Stimulated activated CD4-positive, alpha-beta T cell treated with anti-CD3 and anti-CD28 coated beads, Interleukin-2, amount 100 ng/mL, for 24 hours (primary cell): ENCODE results near the gene DPEP3.
"Not testable (repeated sequence)": the region's sequence is repeated elsewhere in the genome, so short reads cannot be mapped to it uniquely, and the experiment has no call there.

Experiments
- DNase-seq, 2 donors: peaks; one replicate each; pipeline ENCODE4 v3.0.0-alpha.2; 2020

Gene DPEP3

DNA sequence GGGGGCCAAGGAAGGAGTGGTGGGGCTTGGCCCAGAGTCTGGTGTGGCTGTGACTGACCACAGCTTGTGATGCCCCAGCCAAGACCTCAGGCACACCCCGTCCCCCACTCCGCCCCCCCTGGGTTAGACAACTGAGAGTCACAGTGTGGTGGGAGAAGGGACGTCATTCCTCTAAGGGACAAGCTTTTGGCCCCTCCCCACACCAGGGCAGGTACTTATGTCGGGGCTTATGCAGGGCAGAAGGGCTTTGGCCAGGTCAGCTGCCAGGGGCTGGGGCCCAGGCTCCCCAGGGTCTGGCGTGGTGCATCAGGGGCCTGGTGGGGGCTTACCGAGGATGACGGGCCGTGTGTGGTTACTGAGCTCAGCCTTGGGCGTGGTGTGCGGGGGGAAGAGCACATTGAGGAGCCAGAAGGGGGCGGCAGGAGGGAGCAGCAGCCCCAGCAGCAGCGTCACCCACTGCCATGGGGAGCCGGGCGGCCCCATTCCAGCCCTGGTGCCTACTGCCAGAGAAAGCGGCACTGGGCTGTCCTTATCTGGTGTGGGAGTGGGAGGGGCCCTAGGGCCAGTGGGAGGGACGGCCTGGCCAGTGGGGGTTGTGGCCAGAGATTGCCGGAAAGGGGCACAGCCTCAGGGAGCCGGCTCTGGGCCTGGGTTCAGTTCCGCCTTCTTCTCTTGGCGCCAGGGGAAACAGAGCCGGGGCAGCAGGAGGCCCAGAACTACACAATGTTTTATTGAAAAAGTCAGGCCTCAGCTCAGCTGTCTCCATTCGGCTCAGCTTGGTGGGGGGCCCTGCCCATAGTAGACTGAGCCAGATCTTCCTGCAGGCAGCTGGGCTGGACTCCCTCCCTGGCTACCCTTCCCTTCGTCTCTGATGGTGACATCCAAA is 36.4 kb downstream of the DPEP3 start, which contains the start of gene LCAT:
LCAT (minus strand) TSS at position 502 of the 886 bp plus-strand sequence; CDS start at position 483, 19 bp downstream.
- no peak for DNase-seq

DNA sequence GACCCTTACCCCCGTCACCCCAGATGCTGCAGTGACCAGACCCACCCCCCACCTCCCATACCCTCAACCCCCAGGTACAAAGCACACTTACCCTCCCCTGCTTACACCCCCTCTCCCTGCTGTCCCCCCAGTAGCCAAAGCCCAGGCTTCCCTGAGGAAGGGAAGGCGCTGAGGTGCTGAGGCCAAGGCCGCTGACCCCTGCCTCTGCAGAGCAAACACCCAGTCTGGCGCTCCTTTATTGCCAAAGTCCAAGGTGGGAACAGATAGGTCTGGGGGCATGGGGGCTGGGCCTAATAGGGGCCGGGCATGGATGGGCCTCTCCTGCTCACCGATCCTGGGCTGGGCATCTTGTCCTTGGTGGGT is 37.1 kb downstream of the DPEP3 start:
- no peak for DNase-seq

DNA sequence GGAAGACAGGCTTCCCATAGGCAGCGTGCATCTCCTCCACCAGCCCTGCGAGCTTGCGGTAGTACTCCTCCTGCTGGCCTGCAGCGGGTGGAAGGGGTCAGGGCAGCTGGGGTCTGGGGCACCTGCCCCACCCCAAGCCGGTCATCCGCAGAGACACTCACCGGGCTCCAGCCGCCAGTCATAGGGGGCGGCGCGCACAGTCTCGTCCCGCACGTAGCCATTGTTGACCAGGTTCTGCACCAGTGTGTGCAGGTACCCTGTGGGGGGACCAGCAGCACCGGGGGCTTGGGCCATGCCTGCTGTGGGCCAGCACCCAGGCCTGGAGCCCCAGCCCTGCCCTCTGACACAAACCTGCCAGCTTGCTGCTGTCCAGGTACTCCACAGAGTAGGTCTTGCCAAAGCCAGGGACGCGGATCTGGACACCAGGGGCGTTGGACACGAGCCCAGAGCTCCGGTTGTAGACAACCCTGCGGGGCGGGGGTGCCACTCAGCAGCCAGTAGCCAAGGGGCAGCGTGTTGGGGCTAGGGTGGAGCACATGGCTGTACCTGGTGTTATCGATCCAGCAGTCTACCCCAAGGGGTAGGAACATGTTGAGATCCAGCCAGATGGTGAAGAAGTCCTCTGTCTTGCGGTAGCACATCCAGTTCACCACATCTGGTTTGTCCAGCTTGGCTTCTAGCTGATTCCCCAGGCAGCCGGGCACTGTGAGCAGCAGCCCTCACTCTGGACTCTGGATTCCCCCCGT is 37.6 kb downstream of the DPEP3 start:
- no peak for DNase-seq

DNA sequence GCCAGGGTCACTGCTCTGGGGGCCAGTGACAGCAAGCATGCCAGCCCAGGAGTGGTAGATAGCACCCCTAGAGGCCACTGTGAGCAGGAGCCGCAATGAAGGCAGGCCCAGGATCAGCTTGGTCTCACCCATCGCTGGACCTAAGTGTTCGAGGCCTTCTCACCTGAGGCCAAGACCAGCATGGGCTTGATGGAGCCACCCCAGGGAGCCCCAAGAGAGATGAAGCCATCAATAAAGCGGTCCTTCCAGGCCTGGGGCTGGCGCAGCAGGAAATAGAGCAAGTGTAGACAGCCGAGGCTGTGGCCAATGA is 38.1 kb downstream of the DPEP3 start:
- DNase-seq: peak in 1 of 2 donors; percentile 50

GRCh38 chr16:67941469-67942199 is 38.7 kb downstream of the DPEP3 start:
- DNase-seq: no peak

GRCh38 chr16:67940446-67941089 is 39.7 kb downstream of the DPEP3 start:
- DNase-seq: no peak

DNA sequence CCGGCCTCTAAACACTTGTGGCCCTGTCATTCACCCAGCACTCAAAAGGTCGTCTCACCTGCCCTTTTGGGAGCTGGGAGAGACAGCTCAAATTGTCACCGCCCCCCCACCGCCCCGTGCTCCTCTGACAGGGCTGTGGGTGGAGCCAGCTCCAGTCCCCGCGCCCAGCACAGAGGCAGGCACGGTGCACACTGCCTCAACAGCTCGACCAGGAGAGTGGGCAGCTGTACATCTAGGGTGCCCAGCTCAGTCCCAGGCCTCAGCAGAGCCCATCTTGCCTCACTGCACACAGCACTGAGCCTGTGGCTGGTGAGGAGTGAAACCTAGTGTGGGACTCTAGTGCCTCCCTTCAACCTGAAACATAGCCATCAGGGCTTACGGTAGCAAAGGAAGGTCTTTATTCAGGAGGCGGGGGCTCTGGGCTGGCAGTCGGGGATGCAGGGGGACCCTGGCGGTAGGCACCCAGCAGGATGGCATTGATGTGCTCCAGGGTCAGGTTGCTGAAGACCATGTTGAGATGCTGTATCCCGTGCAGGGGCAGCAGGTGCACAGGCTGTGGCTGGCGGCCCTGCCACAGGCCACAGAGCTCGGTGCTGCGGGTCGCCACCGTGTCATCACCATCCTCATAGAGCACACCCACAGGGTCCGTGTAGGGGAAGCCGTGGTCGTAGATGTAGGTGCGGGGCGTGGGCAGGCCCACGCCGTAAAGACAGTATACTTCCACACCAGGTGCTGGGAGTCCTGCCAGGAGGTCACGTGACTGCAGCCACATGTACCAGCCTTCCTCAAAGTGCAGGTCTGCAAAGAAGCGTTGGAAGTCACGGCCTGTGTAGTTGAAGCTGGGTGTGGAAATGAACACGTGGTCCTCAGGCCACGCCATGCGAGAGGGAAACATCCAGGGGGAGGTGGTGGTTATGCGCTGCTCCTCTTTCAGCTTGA is 40.5 kb downstream of the DPEP3 start:
- peak; percentile 56 to 71 for DNase-seq

DNA sequence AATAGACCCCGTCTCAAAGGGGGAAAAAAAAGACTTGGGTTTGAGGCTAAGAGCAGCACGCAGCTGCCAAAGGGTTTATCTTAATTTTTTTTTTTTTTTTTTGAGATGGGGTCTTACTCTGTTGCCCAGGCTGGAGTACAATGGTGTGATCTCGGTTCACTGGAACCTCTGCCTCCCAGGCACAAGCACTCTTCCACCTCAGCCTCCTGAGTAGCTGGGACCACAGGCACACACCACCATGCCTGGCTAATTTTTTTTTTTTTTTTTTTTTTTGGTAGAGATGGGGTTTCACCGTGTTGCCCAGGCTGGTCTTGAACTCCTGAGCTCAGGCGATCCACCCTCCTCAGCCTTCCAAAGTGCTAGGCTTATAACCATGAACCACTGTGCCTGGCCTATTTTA is 42.6 kb downstream of the DPEP3 start:
- DNase-seq: not testable (repeated sequence)

- peak in 1 of 2 donors; percentile 73 for DNase-seq
These were observed 43.3 kb downstream of the DPEP3 start for GRCh38 chr16:67936880-67937605.

DNA sequence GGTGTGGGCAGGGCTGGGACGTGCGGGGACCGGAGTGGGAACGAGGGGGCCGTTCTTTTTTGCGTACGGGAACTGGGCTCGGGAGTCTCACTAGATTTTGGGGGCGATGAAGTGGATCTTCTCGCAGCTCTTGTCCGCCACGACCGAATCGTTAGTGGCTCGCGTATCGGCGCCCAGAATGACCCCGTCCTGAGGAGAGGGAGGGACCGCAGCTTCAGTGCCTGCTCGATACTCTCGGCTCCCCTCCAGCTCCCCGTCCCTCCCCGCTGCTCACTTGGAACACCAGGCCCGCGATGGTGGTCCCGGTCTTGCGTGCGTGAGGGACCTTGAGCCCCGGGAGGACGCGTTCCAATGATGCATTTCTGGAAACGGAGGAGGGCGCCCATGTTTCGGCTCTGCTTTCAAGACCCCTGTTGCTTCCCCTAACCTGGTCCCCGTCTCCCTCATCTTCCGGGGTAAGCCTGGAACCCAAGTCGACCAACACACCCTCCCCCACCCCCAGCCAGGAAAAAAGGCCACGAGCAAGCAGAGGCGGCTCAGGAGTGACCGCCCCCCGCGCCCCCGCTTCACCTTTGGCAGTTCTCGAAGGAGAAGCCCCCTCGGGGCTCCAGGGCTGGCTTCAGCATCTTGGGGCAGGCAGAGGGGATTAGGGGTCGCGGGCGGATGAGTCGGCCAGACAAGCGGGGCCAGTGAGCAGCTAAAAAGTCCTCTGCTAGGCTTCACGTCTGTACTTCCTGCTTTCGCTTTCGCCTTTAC is 44.0 kb downstream of the DPEP3 start, which contains the start of gene PSMB10:
PSMB10 (minus strand) TSS at position 727 of the 756 bp plus-strand sequence; CDS start at position 626, 101 bp downstream.
- peak; percentile 64 to 75 for DNase-seq

DNA sequence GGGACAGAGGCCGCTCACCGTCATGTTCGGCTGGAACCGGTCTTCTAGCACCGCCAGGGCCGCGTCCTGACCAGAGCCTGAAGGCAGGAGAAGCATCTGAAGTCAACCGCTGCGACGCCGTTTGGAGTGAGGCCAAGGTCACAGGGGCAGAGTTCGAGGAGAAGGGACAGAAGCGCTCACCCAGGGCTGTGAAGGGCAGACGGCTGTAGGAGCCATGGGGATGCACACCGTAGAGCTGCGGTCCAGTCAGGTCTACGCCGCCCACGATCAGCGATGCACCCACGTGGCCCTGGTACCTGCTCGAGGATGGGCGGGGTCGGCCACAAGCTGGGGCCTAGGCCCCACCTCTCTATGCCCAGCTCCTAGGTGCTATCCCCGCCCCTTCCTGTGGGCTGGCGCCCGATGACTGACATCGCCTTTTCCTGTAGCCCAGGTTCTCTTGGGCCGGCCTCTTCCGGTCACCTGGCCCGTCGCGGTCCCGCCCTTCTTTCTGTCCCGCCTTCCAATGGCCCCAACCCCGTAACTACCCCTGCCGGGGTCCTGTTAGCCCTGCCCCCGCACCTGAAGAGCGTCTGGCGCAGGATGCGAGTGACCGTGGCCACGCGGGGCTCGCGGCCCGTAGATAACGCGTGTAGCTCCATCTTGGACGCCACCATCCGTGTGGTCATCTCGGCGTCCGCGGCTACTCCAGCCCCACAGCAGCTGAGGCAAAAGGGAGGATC is 44.7 kb downstream of the DPEP3 start:
- DNase-seq: peak; percentile 95 to 97

DNA sequence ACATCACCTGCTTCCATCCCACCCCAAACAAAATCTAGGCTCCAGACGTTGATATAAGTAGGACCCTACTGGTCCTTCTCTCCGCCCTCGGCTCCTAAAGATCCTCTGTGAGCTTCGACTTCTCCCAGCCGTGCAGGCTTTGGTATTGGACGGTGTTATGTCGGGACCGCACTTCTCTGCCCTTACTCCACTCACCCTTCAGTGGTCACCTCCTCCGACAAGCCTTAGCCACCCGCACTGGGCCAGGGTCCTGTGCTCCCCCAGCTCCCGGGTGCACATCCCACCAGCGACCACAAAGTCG is 45.2 kb downstream of the DPEP3 start:
- DNase-seq: no peak

GRCh38 chr16:67934306-67935100 is 45.8 kb downstream of the DPEP3 start:
- no peak for DNase-seq

- DNase-seq: no peak
These were observed 46.5 kb downstream of the DPEP3 start for GRCh38 chr16:67933805-67934204.

DNA sequence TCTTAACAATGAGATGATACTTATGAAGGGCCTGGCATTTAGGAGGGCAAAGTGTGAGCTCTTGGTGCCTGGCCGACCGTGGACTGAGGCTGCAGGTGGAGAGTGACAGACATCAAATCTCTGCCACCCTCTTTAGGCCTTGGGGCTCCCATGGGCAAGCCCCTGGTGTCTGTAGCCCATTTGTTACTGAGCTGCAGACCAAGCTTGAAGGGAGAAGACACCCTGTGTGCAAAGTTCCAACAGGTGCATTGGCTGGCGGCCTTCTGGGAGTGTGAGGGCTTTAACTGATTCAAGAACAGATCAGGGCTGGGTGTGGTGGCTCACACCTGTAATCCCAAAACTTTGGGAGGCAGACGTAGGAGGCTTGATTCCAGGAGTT is 47.8 kb downstream of the DPEP3 start:
- no peak for DNase-seq

DNA sequence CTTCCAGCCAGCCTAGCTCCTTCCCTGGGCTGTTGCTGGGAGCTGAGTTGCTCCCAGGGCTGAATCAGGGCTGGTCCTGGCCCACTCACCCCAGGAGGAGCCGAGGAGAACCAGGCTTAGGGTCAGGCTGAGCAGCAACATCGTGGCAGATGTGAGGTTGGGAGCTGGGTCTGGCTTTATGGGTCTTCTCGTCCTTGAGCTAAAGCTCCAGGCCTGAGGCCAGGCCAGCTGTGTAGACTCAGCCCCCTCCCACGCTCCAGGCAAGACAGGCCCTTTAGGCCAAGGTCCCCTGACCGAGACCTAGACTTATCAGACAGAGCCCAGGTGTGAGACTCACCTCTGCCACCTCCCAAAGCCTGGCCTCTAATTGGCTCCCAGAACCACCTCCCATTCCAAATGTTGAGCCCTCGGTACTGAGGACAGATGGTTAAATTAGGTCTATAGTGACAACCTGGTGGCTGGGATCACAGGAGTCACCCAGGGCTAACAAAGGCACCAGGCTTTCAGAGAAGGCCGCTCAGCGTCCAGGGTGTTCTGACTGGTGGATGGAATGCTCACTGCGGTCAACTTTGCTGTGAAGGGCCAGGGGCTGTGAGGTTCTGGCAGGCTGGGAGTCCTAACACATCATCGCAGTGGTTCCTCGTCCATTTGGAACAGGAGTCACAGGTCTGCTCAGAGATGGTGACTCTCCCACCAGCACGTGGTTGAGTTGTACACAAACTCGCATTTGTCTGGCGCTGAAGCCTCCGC is 48.4 kb downstream of the DPEP3 start, which contains the start of gene CTRL:
CTRL (minus strand) TSS at position 151 of the 750 bp plus-strand sequence; CDS start at position 141, 10 bp downstream.
- no peak for DNase-seq

- DNase-seq: no peak
These were observed 49.6 kb downstream of the DPEP3 start for GRCh38 chr16:67930678-67931211.

DNA sequence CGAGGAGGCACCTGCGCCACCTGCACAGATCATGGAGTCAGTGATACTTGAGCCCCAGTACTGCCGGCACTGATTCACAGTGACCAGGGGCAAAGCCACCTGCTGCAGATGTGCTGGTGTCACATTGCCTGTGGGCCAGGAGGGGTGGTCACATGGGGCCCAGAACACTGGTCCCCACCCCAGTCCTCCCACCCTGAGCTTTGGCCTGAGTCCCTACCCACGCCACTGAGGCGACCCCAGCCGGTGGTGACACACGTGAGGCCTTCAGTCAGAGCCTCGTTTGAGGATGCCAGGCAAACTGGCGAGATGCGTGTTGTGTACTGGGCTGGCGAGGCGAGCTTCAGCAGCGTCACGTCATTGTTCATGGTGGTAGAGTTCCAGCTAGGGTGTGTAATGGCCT is 50.1 kb downstream of the DPEP3 start:
- DNase-seq: no peak
